ENCODE measurements around the gene KIAA1755.

- TF ChIP-seq POLR2AphosphoS5 (IDR thresholded peaks at IDR 0.05), result no peak
- no peak for TF ChIP-seq CTCF (IDR thresholded peaks at IDR 0.05)
- no peak for TF ChIP-seq POLR2A (IDR thresholded peaks at IDR 0.05)
Observed at GRCh38 chr20:38299963-38300362, 39.4 kb upstream of the KIAA1755 start.

Measured in breast epithelium (tissue), 3 donors.